Activated naive CD4-positive, alpha-beta T cell treated with anti-CD3 and anti-CD28 coated beads, Interleukin-2, amount 50 U/mL, for 16 hours (primary cell): Measurements from ENCODE around the gene RBM19.

Experiments
- DNase-seq: peaks from one replicate; pipeline ENCODE4 v3.0.0-alpha.2; 2020

Gene RBM19

GRCh38 chr12:113852264-113852663, 113.9 kb downstream of the RBM19 start:
- no peak for DNase-seq

GRCh38 chr12:113850309-113851056, 115.6 kb downstream of the RBM19 start:
- no peak for DNase-seq

DNA sequence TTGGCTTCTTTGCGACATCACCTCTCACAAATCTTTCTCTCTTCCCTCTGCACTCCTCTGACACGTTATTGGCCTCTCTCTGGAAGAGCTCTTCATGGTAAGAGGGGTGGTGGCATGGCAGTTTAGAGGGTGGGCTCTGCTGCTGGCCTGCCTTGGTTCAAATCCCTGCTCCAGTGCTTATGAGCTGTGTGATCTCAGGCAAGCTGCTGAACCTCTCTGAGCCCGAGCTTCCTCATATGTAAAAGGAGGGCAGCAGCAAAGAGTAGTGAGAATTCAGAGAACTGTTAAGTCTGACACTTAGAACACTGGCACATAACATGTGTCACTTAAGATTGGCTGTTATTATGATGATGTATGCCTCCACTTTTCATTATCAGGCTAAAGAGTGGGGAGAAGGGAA, 118.3 kb downstream of the RBM19 start:
- DNase-seq = no peak

DNA sequence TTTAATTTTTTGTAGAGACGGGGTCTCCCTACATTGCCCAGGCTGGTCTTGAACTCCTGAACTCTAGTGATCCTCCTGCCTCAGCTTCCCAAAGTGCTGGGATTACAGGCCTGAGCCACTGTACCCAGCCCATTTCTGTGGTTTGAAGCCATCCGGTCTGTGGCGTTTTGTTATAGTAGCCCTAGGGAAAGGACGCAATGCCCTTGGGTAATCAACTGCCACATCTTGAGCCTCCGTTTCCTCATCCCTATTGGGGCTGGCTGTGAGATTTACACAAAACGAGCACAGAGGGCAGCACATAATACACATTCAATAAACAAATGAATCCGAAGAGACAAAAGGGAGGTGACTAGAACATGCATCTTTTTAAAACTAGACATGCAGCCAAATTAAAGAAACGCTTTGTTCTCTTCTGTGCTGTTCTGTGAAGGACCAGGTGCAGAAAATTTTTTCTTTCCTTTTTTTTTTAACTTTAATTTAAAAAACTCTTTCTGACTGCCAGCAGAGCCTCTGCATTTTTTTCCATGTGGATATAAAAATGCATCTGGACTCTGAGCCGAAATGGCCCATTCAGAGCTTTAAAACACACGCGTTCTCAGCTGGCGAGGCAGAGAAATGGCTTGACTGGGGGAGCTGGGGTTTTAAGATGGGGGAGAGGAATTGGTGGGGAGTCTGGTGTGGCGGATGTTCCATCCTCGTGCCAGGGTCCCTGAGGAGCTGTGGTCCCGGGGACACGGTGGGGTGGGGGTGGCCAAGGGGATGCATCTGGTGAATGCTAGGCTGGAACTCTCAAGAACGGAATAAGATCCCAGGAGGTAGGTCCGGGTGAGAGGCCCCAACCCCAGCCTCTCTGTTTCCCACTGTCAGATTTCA, 119.0 kb downstream of the RBM19 start:
- DNase-seq = no peak

DNA sequence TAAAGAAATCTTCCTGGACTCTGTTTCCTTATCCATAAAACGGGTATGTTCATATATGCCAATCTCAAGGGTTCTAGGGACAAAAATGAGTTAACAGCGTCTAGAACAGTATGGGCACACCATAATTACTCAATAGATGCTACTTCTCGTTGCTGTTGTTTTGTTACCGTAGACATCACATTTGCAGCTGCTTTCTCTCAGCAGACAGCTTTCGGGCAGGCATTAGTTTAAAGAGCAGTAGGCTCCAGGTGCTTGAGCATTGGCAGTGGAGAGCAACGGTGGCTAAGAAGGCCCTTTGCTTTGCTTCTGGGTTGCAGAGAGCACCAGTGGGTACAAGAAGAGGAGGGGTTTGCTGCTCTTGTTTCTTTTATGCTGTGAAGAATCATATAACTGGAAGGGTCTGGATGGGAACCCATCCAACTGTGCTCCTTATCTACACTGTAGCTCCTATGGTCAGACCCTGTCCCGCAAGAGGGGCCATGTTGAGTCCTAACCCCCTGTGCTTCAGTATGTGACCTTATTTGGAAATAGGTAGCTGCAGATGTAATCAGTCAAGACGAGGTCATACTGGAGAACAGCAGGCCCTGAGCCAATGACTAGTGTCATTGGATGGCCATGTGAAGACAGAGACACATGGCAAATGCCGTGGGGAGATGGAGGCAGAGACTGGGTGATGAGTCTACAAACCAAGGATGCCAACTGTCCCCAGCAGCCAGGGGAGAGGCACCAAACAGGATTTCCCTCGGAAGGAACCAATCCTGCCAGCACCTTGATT, 120.0 kb downstream of the RBM19 start:
- DNase-seq = no peak

GRCh38 chr12:113844495-113845210, 121.5 kb downstream of the RBM19 start:
- no peak for DNase-seq

DNA sequence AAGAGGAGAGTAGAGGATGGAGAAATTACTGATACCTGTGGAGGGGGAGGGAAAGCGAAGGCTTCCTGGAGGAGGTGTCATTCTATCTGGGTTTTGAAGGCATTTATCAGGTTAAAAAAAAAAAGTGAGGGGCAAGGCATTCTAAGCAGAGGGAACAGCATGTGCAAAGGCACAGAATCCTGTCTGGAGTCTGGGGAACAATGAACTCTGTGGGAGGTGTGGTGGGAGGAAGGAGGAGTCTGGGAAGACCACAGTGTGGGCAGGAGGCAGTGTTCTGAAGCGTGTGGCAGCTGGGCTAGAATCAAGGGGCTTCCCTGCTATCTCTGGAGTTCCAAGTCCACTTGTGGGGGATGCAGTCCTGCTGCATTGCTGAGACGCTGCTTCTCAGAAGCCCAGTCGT, 123.4 kb downstream of the RBM19 start:
- no peak for DNase-seq

- DNase-seq = no peak
These were observed 124.3 kb downstream of the RBM19 start for GRCh38 chr12:113841786-113842185.

DNA sequence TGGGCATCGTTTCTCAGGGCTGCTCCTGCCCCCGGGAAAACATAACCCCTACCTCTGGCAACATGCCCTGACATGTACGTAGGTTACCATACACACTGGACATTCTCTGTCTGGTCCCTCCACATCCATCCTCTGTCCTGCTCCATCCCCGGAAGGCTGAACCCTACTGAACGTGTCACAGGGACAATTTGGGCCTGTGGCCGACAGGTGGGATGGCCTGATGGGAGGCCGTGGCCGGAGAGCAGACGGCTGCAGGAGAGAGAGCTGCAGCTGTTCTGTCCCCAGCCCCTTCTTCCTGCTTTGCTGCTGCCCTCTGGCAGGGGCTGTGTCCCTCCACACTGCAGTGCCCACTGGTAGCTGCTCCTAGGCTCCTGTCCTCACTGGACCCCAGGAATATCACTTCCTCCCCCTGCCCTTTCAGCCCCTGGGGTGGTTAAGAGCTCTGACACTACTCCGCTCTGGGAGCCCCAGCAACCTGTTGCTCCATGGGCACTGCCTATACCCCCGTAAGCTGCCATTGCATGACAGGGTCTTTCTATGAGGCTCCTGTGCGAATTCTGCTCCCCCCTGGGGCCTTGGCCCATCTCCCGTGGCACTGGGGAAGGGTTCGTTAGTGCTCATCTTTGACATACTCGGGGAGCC, 125.6 kb downstream of the RBM19 start:
- no peak for DNase-seq

DNA sequence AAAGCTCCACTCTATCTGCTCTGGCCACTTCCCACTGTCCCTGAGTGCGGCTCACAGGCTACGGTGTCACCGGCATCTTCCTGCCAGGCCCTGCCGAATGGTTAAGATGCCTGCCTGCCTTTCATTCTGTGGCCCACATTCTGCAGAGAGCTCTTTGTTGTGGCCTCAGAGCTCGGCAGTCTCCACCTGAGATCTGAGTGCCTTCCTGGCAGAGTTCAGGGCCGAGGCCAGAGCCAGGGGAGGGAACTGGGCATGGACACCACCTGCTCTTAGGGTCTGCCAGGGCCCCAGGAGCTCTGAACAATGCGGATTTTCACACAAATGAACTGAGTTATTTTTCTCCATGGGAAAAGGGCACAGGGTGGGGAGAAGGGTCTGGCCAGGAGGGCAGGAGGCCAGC, 127.2 kb downstream of the RBM19 start:
- DNase-seq = no peak

DNA sequence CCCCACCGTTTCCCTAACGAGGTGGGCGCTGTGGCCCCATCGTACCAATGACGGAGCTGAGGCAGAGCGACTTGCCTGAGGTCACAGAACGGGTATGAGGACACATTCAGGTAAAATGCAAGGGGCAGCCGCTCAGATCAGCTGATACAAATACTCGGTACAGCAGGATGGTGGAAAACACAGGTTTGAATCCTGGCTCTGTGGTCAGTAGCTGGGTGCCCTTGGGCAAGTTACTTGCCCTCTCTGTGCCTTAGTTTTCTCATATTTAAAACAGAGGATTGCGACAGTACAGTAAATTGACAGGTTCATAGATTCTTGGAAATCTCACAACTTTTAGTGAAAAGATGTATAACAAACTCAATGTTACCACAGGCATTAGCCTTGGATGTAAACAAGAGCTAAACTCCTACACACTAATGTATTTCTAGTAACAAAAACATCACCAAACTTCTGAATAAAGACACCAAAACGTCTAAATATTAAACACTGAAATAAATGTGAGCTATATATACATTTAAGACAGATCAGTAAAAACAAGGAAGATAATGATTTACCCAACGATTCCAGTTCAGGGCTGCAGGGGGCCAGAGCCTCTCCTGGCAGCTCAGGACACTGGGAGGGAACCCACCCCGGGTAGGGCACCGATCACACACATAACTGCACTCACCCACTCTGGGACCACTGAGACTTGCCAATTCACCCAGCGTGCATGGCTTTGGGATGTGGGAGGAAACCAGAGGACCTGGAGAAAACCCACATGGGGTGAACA, 128.4 kb downstream of the RBM19 start:
- no peak for DNase-seq

- no peak for DNase-seq
These were observed 129.0 kb downstream of the RBM19 start for GRCh38 chr12:113837084-113837483.

- DNase-seq = no peak
These were observed 130.2 kb downstream of the RBM19 start for GRCh38 chr12:113835896-113836295.

DNA sequence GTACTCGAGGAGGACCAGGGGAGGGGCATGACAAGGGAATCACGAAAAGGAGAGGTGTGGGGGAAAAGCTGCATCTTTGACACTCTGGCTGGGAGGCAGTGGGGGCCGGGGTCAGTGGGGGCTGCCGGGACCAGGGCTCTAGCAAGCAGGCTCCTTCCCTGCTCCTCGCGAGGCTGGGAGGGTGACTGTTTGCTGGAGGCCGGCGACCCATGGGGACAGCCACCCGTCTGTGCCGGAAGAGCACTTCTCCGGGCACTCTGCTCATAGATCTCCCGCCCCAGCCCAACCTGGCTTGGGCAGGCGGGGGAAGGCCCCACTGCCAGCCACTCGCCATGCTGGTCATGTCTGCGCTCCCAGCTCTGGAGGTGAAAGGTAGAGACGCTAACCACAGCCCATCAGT, 130.7 kb downstream of the RBM19 start:
- DNase-seq = no peak

DNA sequence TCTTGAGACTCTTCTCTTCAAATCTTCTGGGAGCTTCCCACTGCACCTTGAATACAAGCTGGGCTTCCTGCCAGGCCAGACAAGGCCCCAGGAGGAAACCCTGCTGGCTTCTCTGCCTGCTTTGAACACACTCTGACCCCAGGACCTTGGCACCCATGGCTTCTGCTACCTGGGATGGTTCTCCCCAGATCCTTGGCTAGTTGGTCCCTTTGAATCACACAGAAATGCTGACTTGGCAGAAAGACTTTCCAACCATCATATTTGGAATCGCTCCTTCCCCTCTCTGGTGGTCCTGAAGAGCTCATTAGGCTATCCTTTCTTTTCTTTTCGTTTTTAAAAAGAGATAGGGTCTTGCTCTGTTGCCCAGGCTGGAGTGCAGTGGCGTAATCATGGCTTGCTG, 132.7 kb downstream of the RBM19 start:
- DNase-seq = no peak

DNA sequence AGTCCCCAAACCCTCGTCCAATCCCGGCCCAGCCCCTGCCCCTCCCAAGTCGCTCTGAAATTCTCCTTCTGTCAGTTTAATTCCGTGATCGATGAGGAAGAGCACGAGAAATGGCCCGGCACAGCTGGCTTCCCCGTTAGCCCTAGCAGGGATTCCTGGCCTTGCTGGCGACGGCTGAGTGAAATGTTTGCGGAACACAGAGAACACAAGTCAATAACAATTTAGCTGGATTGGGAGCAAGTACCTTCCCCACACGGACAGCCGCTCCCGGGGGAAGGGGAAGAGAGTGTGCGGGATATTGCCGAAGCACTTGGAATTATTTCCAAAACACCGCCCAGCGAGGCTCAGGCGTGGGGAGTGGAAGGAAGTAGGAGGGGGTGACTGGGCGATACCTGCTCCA, 134.6 kb downstream of the RBM19 start:
- no peak for DNase-seq

DNA sequence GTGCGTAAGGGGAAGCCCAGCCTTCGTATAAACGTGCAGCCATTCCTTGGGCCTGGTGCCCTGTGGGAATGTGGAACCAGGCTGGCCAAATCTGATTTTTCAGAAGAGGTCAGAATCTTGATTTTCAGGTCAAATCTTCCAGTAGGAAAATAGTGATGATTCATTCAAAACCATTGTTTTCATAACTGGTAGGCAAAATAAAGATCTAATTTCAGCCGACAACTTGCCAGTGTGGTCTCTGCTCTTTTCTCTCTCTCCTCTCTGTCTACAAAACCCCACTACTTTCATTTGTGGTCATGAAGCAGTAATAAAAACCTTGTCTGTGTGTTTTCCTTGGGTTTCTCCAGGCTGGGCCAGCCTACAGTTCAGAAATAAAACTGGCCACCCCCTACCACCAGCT, 135.1 kb downstream of the RBM19 start:
- no peak for DNase-seq

DNA sequence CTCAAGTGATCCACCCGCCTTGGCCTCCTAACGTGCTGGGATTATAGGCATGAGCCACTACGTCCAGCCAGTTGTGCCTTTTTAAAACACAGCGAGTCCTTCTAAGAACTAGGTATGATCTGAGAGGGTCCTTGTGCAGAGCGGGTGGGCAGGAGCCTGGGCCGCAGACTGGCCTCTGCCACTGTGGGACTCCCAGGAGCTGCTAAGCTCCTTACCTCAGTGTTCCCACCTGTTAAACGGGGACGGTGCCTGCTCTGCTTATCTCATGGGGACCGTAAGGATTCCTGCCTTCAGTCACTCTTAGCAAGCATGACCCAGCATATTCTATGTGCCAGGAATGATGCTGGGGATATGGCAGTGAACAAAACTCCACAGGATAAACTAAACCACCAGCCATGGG, 136.9 kb downstream of the RBM19 start:
- DNase-seq = no peak

- DNase-seq = no peak
These were observed 138.5 kb downstream of the RBM19 start for GRCh38 chr12:113827539-113828114.

GRCh38 chr12:113826805-113827538, 139.2 kb downstream of the RBM19 start:
- DNase-seq = no peak
